HepG2 (cell line): ENCODE data around the gene GLS2. TPM values are rescaled to one million over a fixed set of nuclear protein-coding genes. Genes with fewer than 3 reads are reported as not detected.

Experiments used
- ATAC-seq: fragments of 200-7000 bp; cut with Tn5 transposase; 3 replicates; pipeline ENCODE4 v1.9.1; 2020; ENCODE audit warnings: mild to moderate bottlenecking, moderate library complexity
- BruUV-seq: library from RNA; stranded (reverse); fragments of 400-500 nt; replicated peaks from 2 replicates; lab custom pipeline; 2021; lab: Mats Ljungman, UMichigan
- CTCF ChIA-PET: fragments of 300-600 bp; formaldehyde crosslinking; extraction: SDS; loops from one replicate; lab custom pipeline; 2021; ENCODE audit warnings: low total read pairs, inconsistent platforms, low intra/inter-chr PET ratio; lab: Yijun Ruan, JAX
- POLR2A ChIA-PET: fragments of 350-600 bp; sonication (Branson Sonifier 250); formaldehyde crosslinking; loops from one replicate; lab custom pipeline; 2020; ENCODE audit warnings: antibody characterized with exemption, inconsistent platforms; lab: Yijun Ruan, JAX
- DNase-seq: peaks from one replicate; pipeline ENCODE4 v3.0.0-alpha.2; 2015; ENCODE audit warnings: low spot score
- FAIRE-seq: peaks from 3 replicates; lab custom pipeline; 2011; peaks lifted over from hg19 to GRCh38; lab: Jason Lieb, UNC
- H2AFZ ChIP-seq: one replicate; pipeline ENCODE4 v1.6.1; 2011; ENCODE audit warnings: low read length, inconsistent platforms
- H3K27ac ChIP-seq: fragments of 300-600 bp; 3 replicates; pipeline ENCODE4 v1.8.0; 2011; ENCODE audit warnings: mixed run types, mild to moderate bottlenecking, mixed read lengths, low read length, inconsistent platforms; ENCODE audit not compliant: insufficient read depth; ENCODE audit errors: extremely low read length
- H3K27me3 ChIP-seq, 2 experiments: fragments of 200-600 bp in 1 of 2; 2 replicates in 1 of 2; 3 replicates in 1 of 2; pipeline versions ENCODE4 v1.6.0 to v1.8.0; 2011; ENCODE audit warnings: low read length in 2 of 2, mild to moderate bottlenecking in 2 of 2, moderate library complexity in 2 of 2, inconsistent platforms in 1 of 2; ENCODE audit not compliant: insufficient read depth in 2 of 2, control insufficient read depth in 1 of 2
- H3K36me3 ChIP-seq, 2 experiments: fragments of 200-600 bp in 1 of 2; replicated peaks in 1 of 2; 2 replicates in 1 of 2; 3 replicates in 1 of 2; pipeline versions ENCODE4 v1.5.1 to v1.8.0; 2011; ENCODE audit warnings: low read length in 2 of 2, inconsistent platforms in 1 of 2; ENCODE audit not compliant: insufficient read depth in 2 of 2, control insufficient read depth in 1 of 2
- H3K4me1 ChIP-seq: 2 replicates; pipeline ENCODE4 v1.5.1; 2012; ENCODE audit warnings: low read length, inconsistent platforms; ENCODE audit not compliant: insufficient read depth
- H3K4me2 ChIP-seq: 2 replicates; pipeline ENCODE4 v1.6.0; 2011; ENCODE audit warnings: low read depth, low read length, inconsistent platforms
- H3K4me3 ChIP-seq, 3 experiments: fragments of 200-600 bp in 1 of 3; sonication (generic), shearing (Covaris generic) in 1 of 3; replicated peaks in 1 of 3; 2 replicates each; pipeline ENCODE4 v1.5.1; 2011 to 2016; ENCODE audit warnings: low read length in 3 of 3, inconsistent platforms in 2 of 3, low read depth in 2 of 3, mild to moderate bottlenecking in 2 of 3, control low read depth in 1 of 3, mixed read lengths in 1 of 3; ENCODE audit not compliant: insufficient read depth in 1 of 3
- H3K79me2 ChIP-seq: one replicate; pipeline ENCODE4 v1.6.1; 2011; ENCODE audit warnings: low read length, inconsistent platforms; ENCODE audit not compliant: insufficient read depth
- H3K9ac ChIP-seq: 2 replicates; pipeline ENCODE4 v1.6.0; 2011; ENCODE audit warnings: mild to moderate bottlenecking, low read depth, low read length, inconsistent platforms; ENCODE audit not compliant: insufficient read depth
- H3K9me3 ChIP-seq: 2 replicates; pipeline ENCODE4 v1.5.1; 2012; ENCODE audit warnings: mild to moderate bottlenecking, low read length
- H4K20me1 ChIP-seq: 2 replicates; pipeline ENCODE4 v1.6.0; 2011; ENCODE audit warnings: inconsistent platforms, mild to moderate bottlenecking, low read length, moderate library complexity; ENCODE audit not compliant: insufficient read depth
- DNMT1 ChIP-seq: sonication (generic); formaldehyde crosslinking; IDR thresholded peaks from 2 replicates; pipeline ENCODE4 v1.5.1; 2020; ENCODE audit warnings: mild to moderate bottlenecking, missing genetic modification reagents
- KAT8 ChIP-seq: IDR thresholded peaks from 2 replicates; pipeline ENCODE4 v1.6.1; 2016; ENCODE audit warnings: missing genetic modification reagents, missing compliant biosample characterization
- KMT2A ChIP-seq: sonication (generic); formaldehyde crosslinking; IDR thresholded peaks from 2 replicates; pipeline ENCODE4 v1.4.0; 2020; ENCODE audit warnings: missing genetic modification reagents
- MAF1 ChIP-seq: sonication (generic); formaldehyde crosslinking; IDR thresholded peaks from 2 replicates; pipeline ENCODE4 v1.5.0; 2020; ENCODE audit warnings: missing genetic modification reagents, borderline replicate concordance
- MAFF ChIP-seq: IDR thresholded peaks from 2 replicates; pipeline ENCODE4 v1.6.1; 2011; ENCODE audit warnings: low read depth, low read length, improper control_type of control experiment
- MYNN ChIP-seq: sonication (generic); formaldehyde crosslinking; IDR thresholded peaks from 2 replicates; pipeline ENCODE4 v1.4.0; 2020; ENCODE audit warnings: mild to moderate bottlenecking, low read depth, missing genetic modification reagents
- TCF7 ChIP-seq: sonication (generic); IDR thresholded peaks from 2 replicates; pipeline ENCODE4 v1.6.1; 2016; ENCODE audit warnings: antibody characterized with exemption, low read depth
- ZFP82 ChIP-seq: sonication (generic); formaldehyde crosslinking; IDR thresholded peaks from 2 replicates; pipeline ENCODE4 v1.5.1; 2020; ENCODE audit warnings: mild to moderate bottlenecking, missing genetic modification reagents, borderline replicate concordance
- ZNF33A ChIP-seq: sonication (generic); formaldehyde crosslinking; IDR thresholded peaks from 2 replicates; pipeline ENCODE4 v1.5.1; 2020; ENCODE audit warnings: missing genetic modification reagents, mild to moderate bottlenecking, moderate library complexity, borderline replicate concordance
- ZNF510 ChIP-seq: sonication (generic); formaldehyde crosslinking; IDR thresholded peaks from 2 replicates; pipeline ENCODE4 v1.4.0; 2020; ENCODE audit warnings: low read depth, mild to moderate bottlenecking, missing genetic modification reagents
- ZNF747 ChIP-seq: sonication (generic); formaldehyde crosslinking; IDR thresholded peaks from 2 replicates; pipeline ENCODE4 v1.8.1; 2023; ENCODE audit warnings: missing genetic modification reagents, mild to moderate bottlenecking, borderline replicate concordance
- ZNF75D ChIP-seq: sonication (generic); formaldehyde crosslinking; IDR thresholded peaks from 2 replicates; pipeline ENCODE4 v1.8.1; 2023; ENCODE audit warnings: missing genetic modification reagents, mild to moderate bottlenecking, borderline replicate concordance
- ZNF761 ChIP-seq: sonication (generic); formaldehyde crosslinking; conservative IDR thresholded peaks from 2 replicates; pipeline ENCODE4 v1.4.0; 2020; ENCODE audit warnings: mild to moderate bottlenecking, missing genetic modification reagents
- ZNF841 ChIP-seq: sonication (generic); formaldehyde crosslinking; IDR thresholded peaks from 2 replicates; pipeline ENCODE4 v1.8.1; 2023; ENCODE audit warnings: missing genetic modification reagents, borderline replicate concordance
- ZSCAN30 ChIP-seq: sonication (generic); formaldehyde crosslinking; IDR thresholded peaks from 2 replicates; pipeline ENCODE4 v1.5.0; 2020; ENCODE audit warnings: mild to moderate bottlenecking, missing genetic modification reagents
- WGBS: methylation state at CpG from one replicate; pipeline ENCODE4 v1.1.6; 2017; ENCODE audit warnings: low lambda C conversion rate; 5-methylcytosine and 5-hydroxymethylcytosine counted together
- in situ Hi-C: cut with HindIII; loops from 2 replicates; pipeline ENCODE4 v1.10.0; 2017; ENCODE audit warnings: low pct_unique_long_range_greater_than_20kb; ENCODE audit not compliant: extremely low pct_ligation_motif_present
- intact Hi-C: fragments of 100-400 bp; cut with micrococcal nuclease; formaldehyde crosslinking; loops from one replicate; pipeline ENCODE4 v1.10.0; 2022; ENCODE audit not compliant: unreplicated experiment
- polyA plus RNA-seq, 8 experiments: library from polyadenylated mRNA; depleted of rRNA in 3 of 8; stranded (reverse) in 7 of 8; unstranded in 1 of 8; fragments of >200 nt; fragmentation: Illumina TruSeq in 4 of 8; extraction: Trizol in 4 of 8; gene quantifications; 2 replicates each; pipeline versions ENCODE4 v1.2.1 to v1.2.3, GENCODE V29; 2011 to 2016; ENCODE audit warnings: low read depth in 4 of 8, missing spikeins in 1 of 8, mixed read lengths in 1 of 8; ENCODE audit not compliant: insufficient read depth in 1 of 8
- total RNA-seq, 5 experiments: library from RNA; depleted of rRNA; stranded (reverse); fragments of >200 nt; fragmentation: Illumina TruSeq; extraction: Trizol; gene quantifications; 2 replicates each; pipeline ENCODE4 v1.2.3, GENCODE V29; 2016; ENCODE audit warnings: low read depth in 1 of 5
- TF ChIP-seq, protein P1 (sequence below): IDR thresholded peaks from 2 replicates; pipeline ENCODE4 v1.6.1; 2018; ENCODE audit warnings: missing genetic modification reagents, mild to moderate bottlenecking, missing compliant biosample characterization
- TF ChIP-seq, protein P2 (sequence below): sonication (generic); formaldehyde crosslinking; IDR thresholded peaks from 2 replicates; pipeline ENCODE4 v1.4.0; 2020; ENCODE audit warnings: missing genetic modification reagents
- TF ChIP-seq, protein P3 (sequence below): sonication (generic); formaldehyde crosslinking; IDR thresholded peaks from 2 replicates; pipeline ENCODE4 v1.5.1; 2020; ENCODE audit warnings: missing genetic modification reagents, mild to moderate bottlenecking, borderline replicate concordance
- TF ChIP-seq, protein P4 (sequence below), 2 experiments: sonication (generic) in 1 of 2; formaldehyde crosslinking in 1 of 2; IDR thresholded peaks; 2 replicates each; pipeline versions ENCODE4 v1.5.1 to v1.6.1; 2011 to 2020; ENCODE audit warnings: borderline replicate concordance in 1 of 2, low read depth in 1 of 2, low read length in 1 of 2, mild to moderate bottlenecking in 1 of 2, missing genetic modification reagents in 1 of 2, moderate library complexity in 1 of 2

GLS2 gene
- total and polyA plus RNA-seq, 2 of the 13 experiments (the other 11 are each of a cell fraction or from before 2014, with no cell fraction given) = 8.6 to 12.2 TPM

DNA sequence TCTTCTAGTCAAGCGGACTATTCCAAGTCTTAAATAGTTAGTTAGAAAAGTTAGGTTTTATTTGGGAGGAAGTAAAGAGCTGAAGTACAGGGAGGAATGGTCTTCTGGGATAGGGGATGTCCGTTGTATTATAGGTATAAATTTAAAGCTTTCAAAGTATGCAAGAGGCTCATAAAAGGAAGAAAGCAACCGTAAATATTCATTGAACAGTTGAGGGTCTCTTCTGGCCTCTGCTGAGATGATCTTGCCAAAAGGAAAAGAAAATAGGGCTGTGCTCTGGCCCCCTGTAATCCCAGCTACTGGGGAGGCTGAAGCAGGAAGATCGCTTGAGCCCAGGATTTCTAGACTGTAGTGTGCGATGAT lies 38.4 kb downstream of the GLS2 start:
- H3K4me1 ChIP-seq = peaks cover 29% of the 10 kb centered on the region
- intact Hi-C loops = no loop called here
- in situ Hi-C loops = no loop called here
- 0 out of 5 replicates have a peak, but pooled peaks cover 0 to under 1% of the 10 kb centered on the region in 2 experiments for H3K27me3 ChIP-seq
- FAIRE-seq (no peak), DNase-seq (no peak), ATAC-seq (no peak; the same call in 2 of the 3 replicates)
- H3K9ac ChIP-seq = peak overlapping the region; percentile 84
- no peaks in the 10 kb centered on the region for H3K9me3 ChIP-seq
- peaks cover 7% of the 10 kb centered on the region for H3K79me2 ChIP-seq
- peak overlapping the region; percentile 68 to 96 (median 77); a peak in 5 of 6 replicates for H3K4me3 ChIP-seq
- peak overlapping the region; percentile 89 for H3K4me2 ChIP-seq
- ChIA-PET CTCF (no interaction called here), POLR2A (interaction anchor here (0.6 to 3.8 kb wide), 17 partner anchors 8 to 332 kb away, joined by 3 to 53 read pairs (median 5); partner anchors contain the start of genes APOF, CNPY2, CS and GLS2)
- H2AFZ ChIP-seq = no peak overlapping the region
- no peaks in the 10 kb centered on the region for H4K20me1 ChIP-seq
- peak overlapping the region; percentile 92 for H3K27ac ChIP-seq
- TSS peak; percentile 98 for BruUV-seq
- no peaks in the 10 kb centered on the region for H3K36me3 ChIP-seq
- 39% methylated on average over 5 of the region's 5 CpGs for WGBS
- TF ChIP-seq, protein P1, sequence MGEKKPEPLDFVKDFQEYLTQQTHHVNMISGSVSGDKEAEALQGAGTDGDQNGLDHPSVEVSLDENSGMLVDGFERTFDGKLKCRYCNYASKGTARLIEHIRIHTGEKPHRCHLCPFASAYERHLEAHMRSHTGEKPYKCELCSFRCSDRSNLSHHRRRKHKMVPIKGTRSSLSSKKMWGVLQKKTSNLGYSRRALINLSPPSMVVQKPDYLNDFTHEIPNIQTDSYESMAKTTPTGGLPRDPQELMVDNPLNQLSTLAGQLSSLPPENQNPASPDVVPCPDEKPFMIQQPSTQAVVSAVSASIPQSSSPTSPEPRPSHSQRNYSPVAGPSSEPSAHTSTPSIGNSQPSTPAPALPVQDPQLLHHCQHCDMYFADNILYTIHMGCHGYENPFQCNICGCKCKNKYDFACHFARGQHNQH = no peak
- TF ChIP-seq ZNF510 (0 out of 2 replicates have a peak, but pooled peaks have one; percentile 1), ZNF761 (CRISPR knock-in tag) (no peak), ZNF747 (CRISPR knock-in tag) (no peak), KAT8 (no peak), ZFP82 (CRISPR knock-in tag) (no peak), ZNF841 (no peak), MYNN (CRISPR knock-in tag) (no peak), DNMT1 (no peak), MAF1 (CRISPR knock-in tag) (no peak), TCF7 (no peak), ZNF75D (no peak), ZSCAN30 (CRISPR knock-in tag) (no peak), ZNF33A (CRISPR knock-in tag) (0 out of 2 replicates have a peak, but pooled peaks have one; percentile 3), MAFF (no peak), KMT2A (CRISPR knock-in tag) (no peak)
- TF ChIP-seq, protein P2, sequence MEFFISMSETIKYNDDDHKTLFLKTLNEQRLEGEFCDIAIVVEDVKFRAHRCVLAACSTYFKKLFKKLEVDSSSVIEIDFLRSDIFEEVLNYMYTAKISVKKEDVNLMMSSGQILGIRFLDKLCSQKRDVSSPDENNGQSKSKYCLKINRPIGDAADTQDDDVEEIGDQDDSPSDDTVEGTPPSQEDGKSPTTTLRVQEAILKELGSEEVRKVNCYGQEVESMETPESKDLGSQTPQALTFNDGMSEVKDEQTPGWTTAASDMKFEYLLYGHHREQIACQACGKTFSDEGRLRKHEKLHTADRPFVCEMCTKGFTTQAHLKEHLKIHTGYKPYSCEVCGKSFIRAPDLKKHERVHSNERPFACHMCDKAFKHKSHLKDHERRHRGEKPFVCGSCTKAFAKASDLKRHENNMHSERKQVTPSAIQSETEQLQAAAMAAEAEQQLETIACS (CRISPR knock-in tag) = no peak
- TF ChIP-seq, protein P3, sequence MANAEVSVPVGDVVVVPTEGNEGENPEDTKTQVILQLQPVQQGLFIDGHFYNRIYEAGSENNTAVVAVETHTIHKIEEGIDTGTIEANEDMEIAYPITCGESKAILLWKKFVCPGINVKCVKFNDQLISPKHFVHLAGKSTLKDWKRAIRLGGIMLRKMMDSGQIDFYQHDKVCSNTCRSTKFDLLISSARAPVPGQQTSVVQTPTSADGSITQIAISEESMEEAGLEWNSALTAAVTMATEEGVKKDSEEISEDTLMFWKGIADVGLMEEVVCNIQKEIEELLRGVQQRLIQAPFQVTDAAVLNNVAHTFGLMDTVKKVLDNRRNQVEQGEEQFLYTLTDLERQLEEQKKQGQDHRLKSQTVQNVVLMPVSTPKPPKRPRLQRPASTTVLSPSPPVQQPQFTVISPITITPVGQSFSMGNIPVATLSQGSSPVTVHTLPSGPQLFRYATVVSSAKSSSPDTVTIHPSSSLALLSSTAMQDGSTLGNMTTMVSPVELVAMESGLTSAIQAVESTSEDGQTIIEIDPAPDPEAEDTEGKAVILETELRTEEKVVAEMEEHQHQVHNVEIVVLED (CRISPR knock-in tag) = no peak
- TF ChIP-seq, protein P4, sequence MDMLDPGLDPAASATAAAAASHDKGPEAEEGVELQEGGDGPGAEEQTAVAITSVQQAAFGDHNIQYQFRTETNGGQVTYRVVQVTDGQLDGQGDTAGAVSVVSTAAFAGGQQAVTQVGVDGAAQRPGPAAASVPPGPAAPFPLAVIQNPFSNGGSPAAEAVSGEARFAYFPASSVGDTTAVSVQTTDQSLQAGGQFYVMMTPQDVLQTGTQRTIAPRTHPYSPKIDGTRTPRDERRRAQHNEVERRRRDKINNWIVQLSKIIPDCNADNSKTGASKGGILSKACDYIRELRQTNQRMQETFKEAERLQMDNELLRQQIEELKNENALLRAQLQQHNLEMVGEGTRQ (IDR thresholded peaks at IDR 0.05; ENCODE audit: low read depth, low read length) = no peak
- TF ChIP-seq, protein P4 (CRISPR knock-in tag; IDR thresholded peaks at IDR 0.05; ENCODE audit: borderline replicate concordance) = peak; percentile 17; the same call in 1 of the 2 replicates
